ENCODE results near the gene AEN.
"Not testable (repeated sequence)": the region's sequence is repeated elsewhere in the genome, so short reads cannot be mapped to it uniquely, and the experiment has no call there.

Gene AEN

DNA sequence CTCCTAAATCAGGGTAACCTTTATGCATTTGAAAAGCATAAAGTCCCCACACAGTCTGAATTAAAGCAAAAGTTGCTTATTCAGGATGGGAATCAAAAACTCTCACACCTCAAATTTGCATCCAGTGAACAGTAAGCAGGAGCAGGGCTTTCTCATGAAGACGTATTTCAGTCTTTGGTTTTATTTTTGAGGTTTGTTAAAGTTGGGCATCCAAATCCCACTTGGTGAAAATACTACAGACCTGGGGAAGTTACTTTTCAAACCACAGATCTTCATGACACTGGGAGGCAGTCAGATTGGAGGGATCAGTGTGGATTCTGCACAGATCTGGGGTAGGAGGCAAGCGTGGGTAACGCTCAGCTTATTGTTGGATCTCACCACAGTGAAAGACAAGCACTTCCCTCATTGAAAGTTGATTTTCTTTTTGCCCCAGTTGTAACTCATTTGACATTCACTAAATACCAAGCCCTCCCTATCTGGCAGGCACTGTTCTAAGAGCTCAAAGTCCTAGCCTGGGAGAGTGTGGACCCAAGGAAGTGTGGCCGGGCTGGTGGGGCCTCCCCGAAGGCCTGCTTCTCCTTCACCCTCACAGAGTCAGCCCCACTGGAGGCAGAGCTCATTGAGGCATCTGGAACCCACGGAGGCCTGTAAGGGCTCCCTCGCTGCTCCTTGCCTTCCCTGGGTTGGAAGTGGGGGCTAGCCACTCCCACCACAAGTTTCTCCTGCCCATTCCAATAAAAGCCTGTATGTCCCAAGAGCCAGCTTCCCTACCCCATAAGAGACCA lies 16.9 kb downstream of the AEN start:
- no peak for DNase-seq (ENCODE audit: insufficient read length, low spot score)
- no peak for FAIRE-seq
- peak; percentile 43; the same call in 1 of the 2 replicates for TF ChIP-seq POU2F2 (IDR thresholded peaks at IDR 0.05; ENCODE audit: low read depth, low read length)
- no peak for TF ChIP-seq POLR2A (IDR thresholded peaks at IDR 0.05; ENCODE audit: low read depth, low read length)
- no peak for TF ChIP-seq POLR2AphosphoS5 (IDR thresholded peaks at IDR 0.05; ENCODE audit: low read depth, low read length)

DNA sequence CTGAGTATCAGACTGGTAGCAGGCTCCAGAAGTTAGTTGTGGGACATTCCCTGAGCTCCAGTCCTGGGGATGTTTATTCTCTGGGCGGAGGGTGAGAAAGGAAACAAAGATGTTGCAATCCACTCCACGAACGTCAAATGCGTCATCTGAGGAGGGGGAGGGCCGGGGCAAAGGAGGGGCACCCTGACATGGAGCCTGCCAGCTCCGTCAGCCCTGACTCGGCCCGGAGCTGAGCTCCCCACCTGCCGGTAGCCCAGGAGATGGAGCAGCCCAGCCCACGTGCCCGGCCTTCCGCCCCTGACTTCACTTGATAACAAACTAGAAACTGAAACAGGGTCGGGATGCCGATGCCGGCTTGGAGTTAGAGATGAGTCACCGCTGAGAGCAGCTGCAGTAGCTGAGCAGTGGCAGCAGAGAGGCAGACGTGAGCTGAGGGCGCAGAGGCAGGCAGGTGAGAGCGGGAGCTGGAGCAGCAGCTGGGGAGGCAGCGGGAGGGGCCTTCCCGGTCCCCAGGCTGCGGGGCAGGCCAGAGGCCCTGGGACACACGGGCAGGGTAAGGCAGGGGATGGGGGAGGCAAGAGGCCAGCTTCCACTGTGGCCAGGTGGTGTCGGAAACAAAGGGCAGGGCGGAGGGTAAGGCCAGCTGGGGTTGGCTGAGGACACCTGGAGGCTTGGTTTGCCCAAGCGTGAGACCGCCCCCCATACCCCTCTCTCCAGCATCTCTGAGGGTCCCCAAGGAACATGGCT lies 17.7 kb downstream of the AEN start, which contains the start of gene ISG20:
TSS of gene ISG20 (plus strand) at position 391 of the 747 bp plus-strand sequence. CDS start at position 742, 351 bp downstream.
- TF ChIP-seq POLR2A (IDR thresholded peaks at IDR 0.05; ENCODE audit: low read depth, low read length), result peak; percentile 85; the same call in 1 of the 2 replicates
- peak; percentile 79 for TF ChIP-seq POLR2AphosphoS5 (IDR thresholded peaks at IDR 0.05; ENCODE audit: low read depth, low read length)
- peak; percentile 34 for TF ChIP-seq SPI1 (IDR thresholded peaks at IDR 0.05; ENCODE audit: low read depth, low read length)
- TF ChIP-seq TAF1 (IDR thresholded peaks at IDR 0.05; ENCODE audit: low read depth, low read length), result peak; percentile 79
- peak; percentile 62; the same call in 1 of the 2 replicates for TF ChIP-seq POU2F2 (IDR thresholded peaks at IDR 0.05; ENCODE audit: low read depth, low read length)
- TF ChIP-seq PAX5 (IDR thresholded peaks at IDR 0.05; ENCODE audit: insufficient read depth, low read length, severe bottlenecking), result peak; percentile 41
- DNase-seq (ENCODE audit: insufficient read length, low spot score) (peak; percentile 83), FAIRE-seq (peak; percentile 98)

DNA sequence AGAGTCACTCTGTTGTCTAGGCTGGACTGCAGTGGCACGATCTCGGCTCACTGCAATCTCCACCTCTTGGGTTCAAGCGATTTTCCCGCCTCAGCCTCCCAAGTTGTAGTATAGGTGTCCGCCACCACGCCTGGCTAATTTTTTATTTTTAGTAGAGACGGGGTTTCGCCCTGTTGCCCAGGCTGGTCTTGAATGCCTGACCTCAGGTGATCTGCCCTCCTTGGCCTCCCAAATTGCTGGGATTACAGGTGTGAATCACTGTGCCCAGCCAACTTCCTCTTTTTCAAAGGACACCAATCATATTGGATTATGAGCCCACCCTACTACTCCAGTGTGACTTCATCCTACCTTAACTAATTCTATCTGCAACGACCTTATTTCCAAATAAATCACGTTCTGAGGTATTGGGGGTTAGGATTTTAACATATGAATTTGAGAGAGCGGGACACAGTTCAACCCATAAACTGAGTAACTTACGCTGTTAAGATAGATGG lies 20.9 kb downstream of the AEN start:
- no peak for FAIRE-seq
- TF ChIP-seq TAF1 (IDR thresholded peaks at IDR 0.05; ENCODE audit: low read depth, low read length) (no peak), SPI1 (IDR thresholded peaks at IDR 0.05; ENCODE audit: low read depth, low read length) (peak; percentile 64), POLR2AphosphoS5 (IDR thresholded peaks at IDR 0.05; ENCODE audit: low read depth, low read length) (no peak), POLR2A (IDR thresholded peaks at IDR 0.05; ENCODE audit: low read depth, low read length) (no peak)
- no peak for DNase-seq (ENCODE audit: insufficient read length, low spot score)

DNA sequence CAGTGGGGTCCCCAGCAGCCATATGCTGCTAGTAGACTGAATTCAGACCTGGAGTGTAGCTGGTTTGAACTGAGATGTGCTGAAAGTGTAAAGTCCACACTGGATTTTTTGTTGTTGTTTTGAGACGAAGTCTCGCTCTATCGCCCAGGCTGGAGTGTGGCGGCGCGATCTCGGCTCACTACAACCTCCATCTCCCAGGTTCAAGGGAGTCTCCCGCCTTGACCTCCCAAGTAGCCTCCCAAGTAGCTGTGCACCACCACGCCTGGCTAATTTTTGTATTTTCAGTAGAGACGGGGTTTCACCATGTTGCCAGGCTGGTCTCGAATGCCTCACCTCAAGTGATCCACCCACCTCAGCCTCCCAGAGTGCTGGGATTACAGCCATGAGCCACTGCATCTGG lies 21.4 kb downstream of the AEN start:
- peak; percentile 26 for FAIRE-seq
- not testable (repeated sequence) for DNase-seq (ENCODE audit: insufficient read length, low spot score)

DNA sequence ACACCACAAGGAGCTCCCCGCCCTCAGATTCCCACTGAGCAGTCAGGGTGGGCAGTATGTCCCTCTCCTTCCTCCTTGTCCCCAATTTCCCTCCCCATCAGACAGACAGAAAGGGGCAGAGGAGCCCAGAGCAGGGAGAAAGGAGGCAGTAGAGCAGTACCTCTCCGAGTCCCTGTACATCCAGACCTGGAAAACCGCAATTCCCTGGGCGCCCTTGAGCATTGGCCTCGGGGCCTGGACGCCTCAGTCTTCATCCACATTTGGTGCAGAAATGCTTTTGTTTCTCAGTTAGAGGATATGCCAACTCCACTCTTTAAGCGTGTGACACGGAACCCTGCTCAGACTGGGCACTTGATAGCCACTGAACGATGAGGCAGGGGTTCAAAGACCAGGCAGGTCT lies 23.6 kb downstream of the AEN start:
- DNase-seq (ENCODE audit: insufficient read length, low spot score) (no peak), FAIRE-seq (no peak)
- no peak for TF ChIP-seq POU2F2 (IDR thresholded peaks at IDR 0.05; ENCODE audit: low read depth, low read length)
- TF ChIP-seq PAX5 (IDR thresholded peaks at IDR 0.05; ENCODE audit: insufficient read depth, low read length, severe bottlenecking), result no peak
- no peak for TF ChIP-seq SPI1 (IDR thresholded peaks at IDR 0.05; ENCODE audit: low read depth, low read length)
- no peak for TF ChIP-seq POLR2AphosphoS5 (IDR thresholded peaks at IDR 0.05; ENCODE audit: low read depth, low read length)
- TF ChIP-seq TAF1 (IDR thresholded peaks at IDR 0.05; ENCODE audit: low read depth, low read length), result no peak
- no peak for TF ChIP-seq POLR2A (IDR thresholded peaks at IDR 0.05; ENCODE audit: low read depth, low read length)

DNA sequence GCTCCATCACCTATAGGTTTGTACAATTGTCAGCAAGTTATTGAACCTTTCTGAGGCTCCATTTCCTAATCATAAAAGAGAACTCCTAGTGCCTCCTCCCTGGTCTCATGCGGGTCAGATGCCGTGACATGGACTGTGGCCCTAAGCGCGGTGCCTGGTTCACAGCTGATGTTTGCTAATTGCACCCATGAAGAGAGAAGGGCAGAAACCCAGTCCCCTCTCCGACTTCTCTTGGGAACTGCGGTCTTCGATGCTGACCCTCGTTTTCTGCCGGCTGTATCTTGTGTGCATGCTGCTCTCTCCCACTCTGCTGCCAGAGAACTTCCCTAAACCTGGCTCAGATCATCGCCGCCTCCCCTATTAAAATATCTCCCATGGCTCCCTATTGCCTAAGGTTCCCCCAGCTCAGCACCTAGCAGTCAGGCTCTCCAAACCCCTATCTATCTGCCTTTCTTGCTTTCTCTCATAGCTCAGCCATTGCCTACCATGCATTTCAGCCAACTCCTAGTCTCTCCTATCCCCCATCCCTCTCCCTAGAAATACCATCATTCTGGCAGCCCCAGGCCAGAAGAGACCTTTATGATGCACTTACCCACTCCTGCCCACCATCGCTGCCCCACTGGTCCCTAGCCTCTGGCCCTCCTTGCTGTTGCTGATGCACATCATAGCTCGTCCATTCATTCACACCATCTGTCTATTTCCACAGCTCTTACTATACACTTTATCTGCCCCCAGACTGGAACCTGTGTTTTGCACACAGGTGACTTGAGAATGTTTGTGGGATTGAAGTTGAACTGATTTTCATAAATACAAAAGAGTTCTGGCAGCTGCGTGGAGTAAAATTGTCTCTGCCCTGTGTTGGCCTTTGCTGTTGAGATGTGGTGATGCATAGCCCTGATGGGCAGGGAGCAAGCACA lies 24.3 kb downstream of the AEN start:
- DNase-seq (ENCODE audit: insufficient read length, low spot score), result no peak
- no peak for TF ChIP-seq PAX5 (IDR thresholded peaks at IDR 0.05; ENCODE audit: insufficient read depth, low read length, severe bottlenecking)
- TF ChIP-seq POLR2AphosphoS5 (IDR thresholded peaks at IDR 0.05; ENCODE audit: low read depth, low read length), result no peak
- no peak for TF ChIP-seq POLR2A (IDR thresholded peaks at IDR 0.05; ENCODE audit: low read depth, low read length)
- TF ChIP-seq TAF1 (IDR thresholded peaks at IDR 0.05; ENCODE audit: low read depth, low read length), result no peak
- no peak for TF ChIP-seq SPI1 (IDR thresholded peaks at IDR 0.05; ENCODE audit: low read depth, low read length)
- TF ChIP-seq POU2F2 (IDR thresholded peaks at IDR 0.05; ENCODE audit: low read depth, low read length), result no peak
- no peak for FAIRE-seq

DNA sequence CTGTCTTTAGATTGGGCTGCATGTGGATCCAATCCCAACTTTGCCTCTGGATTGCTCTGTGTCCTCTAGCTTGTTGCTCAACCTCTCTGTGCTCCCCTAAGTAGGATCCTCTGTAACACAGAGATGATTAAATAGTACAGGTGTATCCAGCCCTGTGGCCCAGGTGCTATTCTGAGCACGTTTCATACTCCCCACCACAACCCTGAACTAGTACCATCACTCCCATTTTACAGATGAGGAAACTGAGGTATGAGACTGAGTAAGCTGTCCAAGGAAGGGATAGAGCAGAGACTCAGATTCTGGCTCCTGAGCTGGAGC lies 24.9 kb downstream of the AEN start:
- TF ChIP-seq POLR2A (IDR thresholded peaks at IDR 0.05; ENCODE audit: low read depth, low read length), result no peak
- TF ChIP-seq POLR2AphosphoS5 (IDR thresholded peaks at IDR 0.05; ENCODE audit: low read depth, low read length), result no peak
- no peak for TF ChIP-seq PAX5 (IDR thresholded peaks at IDR 0.05; ENCODE audit: insufficient read depth, low read length, severe bottlenecking)
- TF ChIP-seq SPI1 (IDR thresholded peaks at IDR 0.05; ENCODE audit: low read depth, low read length), result no peak
- TF ChIP-seq TAF1 (IDR thresholded peaks at IDR 0.05; ENCODE audit: low read depth, low read length), result no peak
- TF ChIP-seq POU2F2 (IDR thresholded peaks at IDR 0.05; ENCODE audit: low read depth, low read length), result no peak
- FAIRE-seq (no peak), DNase-seq (ENCODE audit: insufficient read length, low spot score) (no peak)

DNA sequence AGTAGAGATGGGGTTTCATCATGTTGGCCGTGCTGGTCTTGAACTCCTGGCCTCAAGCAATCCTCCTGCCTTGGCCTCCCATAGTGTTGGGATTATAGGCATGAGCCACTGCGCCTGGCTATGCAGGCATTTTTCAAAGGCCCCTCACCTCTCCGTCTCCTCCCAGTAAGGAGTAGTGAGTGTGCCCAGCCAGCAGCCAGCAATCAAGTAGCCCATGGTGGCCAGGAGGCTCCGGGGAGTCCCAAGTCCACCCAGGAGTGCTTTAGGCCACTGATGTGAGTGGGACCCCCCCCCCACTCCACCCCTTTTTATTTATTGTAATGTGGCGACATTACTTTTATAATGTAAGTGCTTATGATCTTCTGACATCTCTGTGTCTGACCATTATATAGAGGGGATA lies 25.8 kb downstream of the AEN start:
- FAIRE-seq, result no peak
- no peak for TF ChIP-seq POLR2A (IDR thresholded peaks at IDR 0.05; ENCODE audit: low read depth, low read length)
- TF ChIP-seq SPI1 (IDR thresholded peaks at IDR 0.05; ENCODE audit: low read depth, low read length), result no peak
- TF ChIP-seq POLR2AphosphoS5 (IDR thresholded peaks at IDR 0.05; ENCODE audit: low read depth, low read length), result no peak
- no peak for TF ChIP-seq PAX5 (IDR thresholded peaks at IDR 0.05; ENCODE audit: insufficient read depth, low read length, severe bottlenecking)

DNA sequence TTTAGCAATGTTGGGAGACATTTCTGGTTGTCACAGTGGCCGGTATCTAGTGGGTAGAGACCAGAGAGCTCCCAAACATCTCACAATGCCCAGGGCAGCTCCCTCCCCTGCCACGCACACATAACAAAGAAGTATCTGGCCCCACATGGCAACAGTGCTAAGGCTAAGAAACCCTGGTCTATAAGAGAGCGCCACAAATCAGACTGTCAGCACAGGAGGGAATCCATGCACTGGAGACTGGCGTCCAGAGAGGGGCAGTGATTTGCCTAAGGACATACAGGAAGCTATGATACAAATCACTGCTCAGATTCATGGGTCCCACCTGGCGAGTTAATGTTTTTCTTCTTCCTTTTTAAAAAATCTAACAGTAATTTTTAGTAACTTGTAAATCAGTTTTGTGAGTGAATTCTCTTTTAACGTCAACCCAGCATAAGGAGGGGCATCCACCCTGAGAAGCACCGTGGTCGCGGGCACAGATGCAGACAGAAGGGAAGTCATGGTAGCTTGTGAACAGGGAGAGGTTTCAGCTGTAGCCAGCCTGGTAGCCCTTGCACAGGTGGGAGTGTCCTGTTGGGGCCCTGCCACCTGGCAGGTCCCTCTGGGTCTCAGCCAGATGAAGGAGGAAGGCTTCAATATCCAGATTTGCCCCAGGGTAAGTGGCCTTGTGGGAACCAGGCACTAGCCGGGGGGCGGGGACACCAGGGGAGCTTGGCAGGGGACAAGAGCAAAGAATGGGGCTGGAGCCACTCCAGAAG lies 26.4 kb downstream of the AEN start:
- DNase-seq (ENCODE audit: insufficient read length, low spot score) (no peak), FAIRE-seq (no peak)
- TF ChIP-seq POLR2A (IDR thresholded peaks at IDR 0.05; ENCODE audit: low read depth, low read length) (no peak), PAX5 (IDR thresholded peaks at IDR 0.05; ENCODE audit: insufficient read depth, low read length, severe bottlenecking) (no peak), POLR2AphosphoS5 (IDR thresholded peaks at IDR 0.05; ENCODE audit: low read depth, low read length) (no peak), POU2F2 (IDR thresholded peaks at IDR 0.05; ENCODE audit: low read depth, low read length) (no peak), SPI1 (IDR thresholded peaks at IDR 0.05; ENCODE audit: low read depth, low read length) (no peak), TAF1 (IDR thresholded peaks at IDR 0.05; ENCODE audit: low read depth, low read length) (no peak)

More for the DNA sequence above, 25.8 kb downstream of the AEN start:
- no peak for DNase-seq (ENCODE audit: insufficient read length, low spot score)

Data from GM12891 (cell line).